Mesothelial cell of epicardium (in vitro differentiated cells): ENCODE data around the gene SNRPD2. TPM values are rescaled to one million over a fixed set of nuclear protein-coding genes. Genes with fewer than 3 reads are reported as not detected.

Source experiments
- DNase-seq, 2 experiments: peaks; one replicate each; pipeline ENCODE4 v3.0.0; 2021; ENCODE audit warnings: low spot score in 2 of 2; ENCODE audit not compliant: unreplicated experiment in 2 of 2
- H3K27ac Mint-ChIP-seq: 2 replicates; pipeline ENCODE4 v1.8.0; 2021; ENCODE audit warnings: mixed read lengths
- H3K27me3 Mint-ChIP-seq: 2 replicates; pipeline ENCODE4 v1.8.0; 2021; ENCODE audit warnings: low read depth, mixed read lengths
- H3K36me3 Mint-ChIP-seq: 2 replicates; pipeline ENCODE4 v1.8.0; 2021; ENCODE audit warnings: mixed read lengths
- H3K4me1 Mint-ChIP-seq: 2 replicates; pipeline ENCODE4 v1.8.0; 2021; ENCODE audit warnings: mixed read lengths
- H3K4me3 Mint-ChIP-seq: 2 replicates; pipeline ENCODE4 v1.8.0; 2021; ENCODE audit warnings: mild to moderate bottlenecking, moderate library complexity, mixed read lengths
- H3K9me3 Mint-ChIP-seq: 2 replicates; pipeline ENCODE4 v1.8.0; 2021; ENCODE audit warnings: mixed read lengths
- total RNA-seq: library from RNA; stranded (reverse); gene quantifications from 3 replicates; pipeline ENCODE4 v1.2.1, GENCODE V29; 2021
- TF ChIP-seq, protein P1 (sequence below): fragments of 200-600 bp; sonication (generic); IDR thresholded peaks from one replicate; pipeline ENCODE4 v1.5.0; 2021; ENCODE audit warnings: antibody characterized with exemption; ENCODE audit not compliant: unreplicated experiment

Gene SNRPD2
- total RNA-seq = 440 to 462 TPM (median 461 TPM) in 3 replicates

DNA sequence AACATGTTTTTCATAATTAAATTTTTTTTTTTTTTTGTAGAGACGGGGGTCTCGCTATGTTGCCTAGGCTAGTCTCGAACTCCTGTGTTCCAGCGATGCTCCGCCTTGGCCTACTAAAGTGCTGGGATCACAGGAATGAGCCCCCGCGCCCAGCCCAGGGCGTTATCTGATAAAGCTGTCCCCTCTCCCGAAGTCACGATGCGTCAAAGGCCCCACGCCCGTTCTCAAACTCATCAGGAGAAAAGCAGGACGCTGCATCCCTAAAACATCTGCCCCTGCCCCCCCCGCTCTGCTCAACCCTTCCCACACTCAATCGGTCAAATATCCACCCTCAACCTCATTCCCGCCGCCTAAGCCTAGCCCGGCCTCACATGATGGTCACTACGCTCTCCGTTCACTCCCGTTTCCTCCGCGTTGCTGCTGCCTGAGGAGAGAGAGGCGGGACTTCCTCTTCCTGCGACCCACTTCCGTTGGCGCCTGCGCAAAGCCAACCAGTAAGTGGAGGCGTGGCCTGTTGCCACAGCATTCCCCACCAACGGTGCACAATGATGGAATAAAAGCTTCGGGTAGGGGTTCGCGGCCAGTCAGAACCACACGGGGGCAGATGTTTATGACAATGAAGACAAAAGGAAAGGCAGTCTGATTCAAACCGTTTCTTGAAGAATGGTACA, at the start of gene SNRPD2:
Gene SNRPD2, minus strand, starts transcription at position 438 of the 671 bp plus-strand sequence. Its CDS starts 65 bp downstream, at position 373.
- TF ChIP-seq, protein P1, sequence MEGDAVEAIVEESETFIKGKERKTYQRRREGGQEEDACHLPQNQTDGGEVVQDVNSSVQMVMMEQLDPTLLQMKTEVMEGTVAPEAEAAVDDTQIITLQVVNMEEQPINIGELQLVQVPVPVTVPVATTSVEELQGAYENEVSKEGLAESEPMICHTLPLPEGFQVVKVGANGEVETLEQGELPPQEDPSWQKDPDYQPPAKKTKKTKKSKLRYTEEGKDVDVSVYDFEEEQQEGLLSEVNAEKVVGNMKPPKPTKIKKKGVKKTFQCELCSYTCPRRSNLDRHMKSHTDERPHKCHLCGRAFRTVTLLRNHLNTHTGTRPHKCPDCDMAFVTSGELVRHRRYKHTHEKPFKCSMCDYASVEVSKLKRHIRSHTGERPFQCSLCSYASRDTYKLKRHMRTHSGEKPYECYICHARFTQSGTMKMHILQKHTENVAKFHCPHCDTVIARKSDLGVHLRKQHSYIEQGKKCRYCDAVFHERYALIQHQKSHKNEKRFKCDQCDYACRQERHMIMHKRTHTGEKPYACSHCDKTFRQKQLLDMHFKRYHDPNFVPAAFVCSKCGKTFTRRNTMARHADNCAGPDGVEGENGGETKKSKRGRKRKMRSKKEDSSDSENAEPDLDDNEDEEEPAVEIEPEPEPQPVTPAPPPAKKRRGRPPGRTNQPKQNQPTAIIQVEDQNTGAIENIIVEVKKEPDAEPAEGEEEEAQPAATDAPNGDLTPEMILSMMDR = no peak
- Mint-ChIP-seq H3K27ac (peak within 1 kb of the TSS; percentile 99), H3K27me3 (no peaks in the 10 kb centered on the region), H3K9me3 (no peaks in the 10 kb centered on the region), H3K4me1 (peaks cover 11% of the 10 kb centered on the region), H3K4me3 (peak within 1 kb of the TSS; percentile 92), H3K36me3 (peaks cover 18% of the 10 kb centered on the region)
- peak; percentile 90 to 96 for DNase-seq

DNA sequence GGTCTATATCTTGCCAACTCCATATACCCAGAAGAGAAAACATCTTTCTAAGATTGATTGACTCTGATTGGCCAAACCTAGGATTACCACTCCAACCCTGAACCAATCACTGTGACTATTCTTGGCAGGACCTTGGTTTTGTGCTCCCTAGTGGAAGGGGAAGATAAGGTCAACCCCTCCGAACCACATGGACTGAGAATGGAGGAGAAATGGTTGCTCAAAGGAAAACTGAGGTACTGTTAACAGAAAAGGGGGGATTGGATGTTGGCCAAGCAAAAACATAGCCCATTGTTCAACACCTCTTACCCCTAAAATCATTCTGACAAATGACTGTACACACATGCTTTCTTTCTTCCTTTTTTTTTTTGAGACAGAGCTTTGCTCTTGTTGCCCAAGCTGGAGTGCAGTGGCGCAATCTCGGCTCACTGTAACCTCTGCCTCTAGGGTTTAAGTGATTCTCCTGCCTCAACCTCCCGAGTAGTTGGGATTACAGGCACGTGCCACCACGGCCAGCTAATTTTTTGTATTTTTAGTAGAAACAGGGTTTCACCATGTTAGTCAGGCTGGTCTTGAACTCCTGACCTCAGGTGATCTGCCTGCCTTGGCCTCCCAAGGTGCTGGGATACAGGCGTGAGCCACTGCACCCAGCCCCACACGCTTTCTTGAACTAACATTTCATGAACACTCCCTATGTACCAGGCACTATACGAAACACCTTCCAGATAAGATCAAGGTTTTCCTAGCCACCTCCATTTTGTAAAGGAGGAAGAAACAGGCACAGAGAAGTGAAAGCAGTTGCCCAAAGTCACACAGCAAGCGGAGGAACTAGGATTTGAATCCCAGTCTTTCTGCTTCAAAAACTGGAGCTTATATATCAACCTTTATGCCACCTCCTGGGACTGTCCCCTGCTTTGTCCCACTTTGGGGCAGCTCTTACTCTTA, 48.0 kb upstream of the SNRPD2 start:
- Mint-ChIP-seq H3K4me1 (no peaks in the 10 kb centered on the region), H3K4me3 (no peak overlapping the region), H3K27ac (no peak overlapping the region), H3K27me3 (no peaks in the 10 kb centered on the region), H3K36me3 (no peaks in the 10 kb centered on the region), H3K9me3 (no peaks in the 10 kb centered on the region)
- TF ChIP-seq, protein P1 = no peak
- DNase-seq = no peak

DNA sequence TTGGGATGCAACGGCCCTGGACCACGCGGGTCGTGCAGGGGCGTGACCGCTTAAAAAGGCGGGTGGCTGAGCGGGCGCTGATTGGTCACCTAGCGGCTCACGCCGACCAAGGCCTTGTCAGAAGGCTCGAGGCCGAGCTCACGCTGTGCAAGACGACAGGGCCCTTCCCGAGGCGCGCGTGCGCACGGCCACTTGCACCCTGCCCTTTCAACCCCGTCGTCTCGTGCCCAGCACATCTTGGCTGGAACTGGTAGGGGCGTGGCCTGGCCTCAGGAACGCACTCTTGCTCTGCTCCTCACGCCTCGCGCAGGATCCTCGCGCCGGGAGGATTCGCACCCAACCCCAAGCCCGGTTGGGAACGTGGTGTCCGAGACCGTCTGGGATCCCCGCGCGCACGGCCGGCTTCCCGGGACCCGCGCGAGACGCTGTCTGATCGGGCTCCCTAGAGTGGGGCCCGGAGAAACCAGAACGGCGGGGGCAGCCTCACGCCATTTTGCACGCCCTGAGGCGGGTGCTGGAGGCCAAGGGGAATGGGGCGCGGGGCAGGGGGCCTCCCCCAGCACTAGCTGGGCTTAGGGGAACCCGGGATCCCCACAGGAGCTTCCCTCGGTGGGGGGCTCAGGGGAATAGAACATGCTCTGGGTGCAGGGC, 41.5 kb upstream of the SNRPD2 start, which contains the start of gene MEIOSIN:
Gene MEIOSIN, plus strand, starts transcription at position 280 of the 651 bp plus-strand sequence. CDS start 1,938 bp downstream, outside the sequence.
- TF ChIP-seq, protein P1 = no peak
- H3K27ac Mint-ChIP-seq = no peak within 1 kb of the TSS

DNA sequence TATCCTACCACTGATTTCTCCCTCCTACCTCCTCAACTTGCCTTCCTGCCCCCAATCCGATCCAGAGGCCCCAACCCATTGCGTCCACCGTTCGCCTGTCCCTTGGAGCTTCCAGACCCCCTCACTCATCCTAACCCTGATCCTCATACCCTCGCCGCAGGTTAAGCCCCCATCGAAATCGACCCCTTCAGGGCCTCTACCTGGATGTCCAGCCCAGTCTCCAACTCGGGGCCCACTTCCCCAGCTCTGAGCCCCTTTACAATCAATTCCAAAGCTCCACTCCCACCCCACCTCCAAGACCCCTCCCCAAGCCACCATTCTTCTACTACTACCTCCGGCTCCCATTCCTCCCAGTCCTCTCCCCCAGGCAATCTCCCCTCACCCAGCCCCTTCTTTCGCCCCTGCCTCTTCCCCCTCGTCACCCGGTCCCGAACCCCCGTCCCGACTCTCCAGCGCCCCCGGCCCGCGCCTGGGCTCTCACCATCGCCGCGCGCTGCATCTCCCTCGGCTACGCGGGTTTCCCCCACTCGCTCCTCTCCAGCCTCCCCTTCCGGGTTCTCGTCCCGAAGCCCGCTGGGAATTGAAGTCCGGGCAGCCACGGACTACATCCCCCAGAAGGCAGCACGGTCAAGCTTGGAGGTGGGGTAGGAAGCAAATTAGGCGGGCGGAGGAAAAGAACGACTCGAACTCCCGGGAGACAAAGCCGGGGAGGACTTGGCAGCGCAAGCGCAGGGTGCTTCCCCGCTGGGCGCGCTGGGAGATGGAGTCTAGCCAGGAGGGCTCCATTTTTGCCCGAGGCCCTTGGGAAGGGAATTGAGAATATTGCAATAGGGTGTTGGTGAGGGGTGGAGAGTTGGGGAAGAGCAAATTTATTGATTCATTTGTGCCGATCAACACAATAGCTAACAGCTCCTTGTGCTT, 38.9 kb upstream of the SNRPD2 start, which contains the start of gene FBXO46:
Gene FBXO46, minus strand, starts transcription at position 529 of the 921 bp plus-strand sequence. CDS start 17,401 bp downstream, outside the sequence.
- no peaks in the 10 kb centered on the region for H3K36me3 Mint-ChIP-seq
- peak; percentile 91 to 93 for DNase-seq
- H3K27me3 Mint-ChIP-seq = no peaks in the 10 kb centered on the region
- peaks cover 14% of the 10 kb centered on the region for H3K4me1 Mint-ChIP-seq
- H3K9me3 Mint-ChIP-seq = no peaks in the 10 kb centered on the region
- TF ChIP-seq, protein P1 = no peak
- peak within 1 kb of the TSS; percentile 89 for H3K4me3 Mint-ChIP-seq
- peak within 1 kb of the TSS; percentile 76 for H3K27ac Mint-ChIP-seq

More for the DNA sequence above, 41.5 kb upstream of the SNRPD2 start, which contains the start of gene MEIOSIN:
- peaks cover 14% of the 10 kb centered on the region for H3K4me1 Mint-ChIP-seq
- H3K36me3 Mint-ChIP-seq = no peaks in the 10 kb centered on the region
- H3K9me3 Mint-ChIP-seq = no peaks in the 10 kb centered on the region
- no peaks in the 10 kb centered on the region for H3K27me3 Mint-ChIP-seq
- H3K4me3 Mint-ChIP-seq = no peak within 1 kb of the TSS
- no peak for DNase-seq
